Neutrophil (primary cell): ENCODE data around the gene MS4A6A.
"Not testable (repeated sequence)": the region's sequence is repeated elsewhere in the genome, so short reads cannot be mapped to it uniquely, and the experiment has no call there.

ENCODE experiments used
- H3K27ac ChIP-seq: fragments of 200-600 bp; sonication (generic); 2 replicates; pipeline ENCODE4 v1.5.1; 2016; ENCODE audit warnings: mild to moderate bottlenecking, moderate library complexity
- H3K27me3 ChIP-seq: fragments of 200-600 bp; sonication (generic); 2 replicates; pipeline ENCODE4 v1.6.0; 2016; ENCODE audit warnings: mild to moderate bottlenecking
- H3K36me3 ChIP-seq: fragments of 200-600 bp; sonication (generic); 2 replicates; pipeline ENCODE4 v1.5.1; 2017
- H3K4me1 ChIP-seq, 2 experiments: fragments of 200-600 bp in 1 of 2; sonication (generic) in 1 of 2; 1 replicate in 1 of 2; 2 replicates in 1 of 2; pipeline versions ENCODE4 v1.5.1 to v1.6.1; 2013 to 2016; ENCODE audit warnings: low read depth in 1 of 2, low read length in 1 of 2, mild to moderate bottlenecking in 1 of 2, moderate library complexity in 1 of 2; ENCODE audit not compliant: control insufficient read depth in 1 of 2, insufficient read depth in 1 of 2
- H3K4me3 ChIP-seq, 2 experiments: fragments of 200-600 bp in 1 of 2; sonication (generic) in 1 of 2; 1 replicate in 1 of 2; 2 replicates in 1 of 2; pipeline ENCODE4 v1.5.1; 2013 to 2016; ENCODE audit warnings: low read depth in 1 of 2, low read length in 1 of 2, mild to moderate bottlenecking in 1 of 2, moderate library complexity in 1 of 2
- H3K9me3 ChIP-seq: fragments of 200-600 bp; sonication (generic); 2 replicates; pipeline ENCODE4 v1.5.1; 2016
- CTCF ChIP-seq: fragments of 200-600 bp; sonication (generic); IDR thresholded peaks from 2 replicates; pipeline ENCODE4 v1.5.1; 2016; ENCODE audit warnings: antibody characterized with exemption

The MS4A6A gene

DNA sequence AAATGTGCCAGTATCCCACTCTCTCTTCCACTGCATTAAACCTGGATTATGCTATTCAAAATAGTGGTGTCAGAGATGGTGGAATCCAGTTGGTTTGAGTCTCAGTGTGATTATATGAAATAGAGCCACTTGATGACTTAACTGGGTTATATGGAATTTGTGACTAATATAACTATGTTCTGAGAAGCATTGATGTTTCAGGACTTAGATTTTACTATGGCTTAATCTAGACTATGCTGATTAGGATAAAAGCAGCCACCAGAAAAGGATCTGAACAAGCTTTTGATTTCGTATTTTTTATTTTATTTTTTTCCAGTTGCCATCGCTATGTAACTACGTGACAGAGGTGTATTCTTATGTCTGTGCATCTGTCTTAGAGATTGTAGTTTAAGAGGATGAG, 39.1 kb downstream of the MS4A6A start:
- H3K27me3 ChIP-seq, result no peaks in the 10 kb centered on the region
- H3K27ac ChIP-seq, result no peak overlapping the region
- H3K36me3 ChIP-seq, result no peaks in the 10 kb centered on the region
- no peak overlapping the region for H3K4me3 ChIP-seq
- no peaks in the 10 kb centered on the region for H3K9me3 ChIP-seq
- peaks cover 0 to 4% of the 10 kb centered on the region in 2 experiments for H3K4me1 ChIP-seq
- TF ChIP-seq CTCF, result no peak

GRCh38 chr11:60133917-60134316, 49.0 kb downstream of the MS4A6A start:
- no peak for TF ChIP-seq CTCF
- Histone ChIP-seq H3K27me3 (no peaks in the 10 kb centered on the region), H3K4me1 (no peaks in the 10 kb centered on the region), H3K4me3 (no peak overlapping the region), H3K36me3 (no peaks in the 10 kb centered on the region), H3K9me3 (no peaks in the 10 kb centered on the region), H3K27ac (no peak overlapping the region)

GRCh38 chr11:60131912-60132311, 51.0 kb downstream of the MS4A6A start:
- Histone ChIP-seq H3K27me3 (no peaks in the 10 kb centered on the region), H3K4me3 (no peak overlapping the region), H3K27ac (no peak overlapping the region), H3K36me3 (no peaks in the 10 kb centered on the region), H3K9me3 (no peaks in the 10 kb centered on the region), H3K4me1 (no peaks in the 10 kb centered on the region)
- TF ChIP-seq CTCF, result no peak

- no peak overlapping the region for H3K4me3 ChIP-seq
- TF ChIP-seq CTCF, result no peak
- H3K27me3 ChIP-seq, result no peaks in the 10 kb centered on the region
- no peaks in the 10 kb centered on the region for H3K36me3 ChIP-seq
- H3K9me3 ChIP-seq, result no peaks in the 10 kb centered on the region
- no peaks in the 10 kb centered on the region for H3K4me1 ChIP-seq
- no peak overlapping the region for H3K27ac ChIP-seq
Observed at GRCh38 chr11:60130496-60130895, 52.4 kb downstream of the MS4A6A start.

- no peak overlapping the region for H3K27ac ChIP-seq
- TF ChIP-seq CTCF, result no peak
- no peaks in the 10 kb centered on the region for H3K9me3 ChIP-seq
- no peaks in the 10 kb centered on the region for H3K36me3 ChIP-seq
- H3K4me1 ChIP-seq, result no peaks in the 10 kb centered on the region
- no peak overlapping the region for H3K4me3 ChIP-seq
- no peaks in the 10 kb centered on the region for H3K27me3 ChIP-seq
Observed at GRCh38 chr11:60129853-60130252, 53.0 kb downstream of the MS4A6A start.

- not testable (repeated sequence) for H3K9me3 ChIP-seq, H3K4me3 ChIP-seq, H3K4me1 ChIP-seq, H3K27ac ChIP-seq, H3K36me3 ChIP-seq, H3K27me3 ChIP-seq
Observed at GRCh38 chr11:60128866-60129265, 54.0 kb downstream of the MS4A6A start.
